ENCODE data around the gene ALK.

Gene ALK

GRCh38 chr2:29353403-29353991, 567.9 kb downstream of the ALK start:
- Histone ChIP-seq H3K4me1 (ENCODE audit: insufficient read depth, low read length) (no peaks in the 10 kb centered on the region), H3K4me3 (ENCODE audit: low read depth in 1 of 2, low read length in 2 of 2) (no peak overlapping the region), H3K9ac (ENCODE audit: low read depth, low read length) (no peak overlapping the region), H2AFZ (ENCODE audit: low read depth, low read length) (no peak overlapping the region), H3K27ac (ENCODE audit: low read length) (no peak overlapping the region), H4K20me1 (ENCODE audit: insufficient read depth, low read length) (no peaks in the 10 kb centered on the region; the same call in 1 of the 2 replicates), H3K9me3 (ENCODE audit: insufficient read depth, low read length, severe bottlenecking) (no peaks in the 10 kb centered on the region), H3K36me3 (ENCODE audit: insufficient read depth, low read length) (no peaks in the 10 kb centered on the region), H3K79me2 (ENCODE audit: insufficient read depth, low read length) (no peaks in the 10 kb centered on the region), H3K27me3 (ENCODE audit: insufficient read depth, low read length, poor library complexity) (peaks cover 2% of the 10 kb centered on the region), H3K4me2 (ENCODE audit: insufficient read depth, low read length) (no peak overlapping the region)
- ATAC-seq (ENCODE audit: insufficient read depth, low read depth) (no peak), DNase-seq (no peak)
- TF ChIP-seq CTCF (IDR thresholded peaks at IDR 0.05; ENCODE audit: borderline replicate concordance, extremely low read depth, low read length, poor library complexity, severe bottlenecking) (no peak), EZH2 (IDR thresholded peaks at IDR 0.05; ENCODE audit: borderline replicate concordance, low read depth, low read length, severe bottlenecking) (no peak)

- Histone ChIP-seq H3K9ac (ENCODE audit: low read depth, low read length) (no peak overlapping the region), H4K20me1 (ENCODE audit: insufficient read depth, low read length) (no peaks in the 10 kb centered on the region; the same call in 1 of the 2 replicates), H3K4me1 (ENCODE audit: insufficient read depth, low read length) (no peaks in the 10 kb centered on the region), H3K27me3 (ENCODE audit: insufficient read depth, low read length, poor library complexity) (peaks cover 2% of the 10 kb centered on the region), H3K4me2 (ENCODE audit: insufficient read depth, low read length) (no peak overlapping the region), H3K9me3 (ENCODE audit: insufficient read depth, low read length, severe bottlenecking) (no peaks in the 10 kb centered on the region), H2AFZ (ENCODE audit: low read depth, low read length) (no peak overlapping the region), H3K4me3 (ENCODE audit: low read depth in 1 of 2, low read length in 2 of 2) (no peak overlapping the region), H3K36me3 (ENCODE audit: insufficient read depth, low read length) (no peaks in the 10 kb centered on the region), H3K27ac (ENCODE audit: low read length) (no peak overlapping the region), H3K79me2 (ENCODE audit: insufficient read depth, low read length) (no peaks in the 10 kb centered on the region)
- no peak for ATAC-seq (ENCODE audit: insufficient read depth, low read depth)
- no peak for TF ChIP-seq CTCF (IDR thresholded peaks at IDR 0.05; ENCODE audit: borderline replicate concordance, extremely low read depth, low read length, poor library complexity, severe bottlenecking)
- TF ChIP-seq EZH2 (IDR thresholded peaks at IDR 0.05; ENCODE audit: borderline replicate concordance, low read depth, low read length, severe bottlenecking), result no peak
- DNase-seq, result no peak
These were observed 569.3 kb downstream of the ALK start for GRCh38 chr2:29351916-29352591.

- H3K4me3 ChIP-seq (ENCODE audit: low read depth in 1 of 2, low read length in 2 of 2), result no peak overlapping the region
- no peak for ATAC-seq (ENCODE audit: insufficient read depth, low read depth)
- DNase-seq, result no peak
- H3K9ac ChIP-seq (ENCODE audit: low read depth, low read length), result no peak overlapping the region
- H2AFZ ChIP-seq (ENCODE audit: low read depth, low read length), result no peak overlapping the region
- H3K27ac ChIP-seq (ENCODE audit: low read length), result no peak overlapping the region
- peaks cover 2% of the 10 kb centered on the region for H3K27me3 ChIP-seq (ENCODE audit: insufficient read depth, low read length, poor library complexity)
- H3K9me3 ChIP-seq (ENCODE audit: insufficient read depth, low read length, severe bottlenecking), result no peaks in the 10 kb centered on the region
- no peaks in the 10 kb centered on the region; the same call in 1 of the 2 replicates for H4K20me1 ChIP-seq (ENCODE audit: insufficient read depth, low read length)
- H3K79me2 ChIP-seq (ENCODE audit: insufficient read depth, low read length), result no peaks in the 10 kb centered on the region
- H3K36me3 ChIP-seq (ENCODE audit: insufficient read depth, low read length), result no peaks in the 10 kb centered on the region
- H3K4me2 ChIP-seq (ENCODE audit: insufficient read depth, low read length), result no peak overlapping the region
- TF ChIP-seq EZH2 (IDR thresholded peaks at IDR 0.05; ENCODE audit: borderline replicate concordance, low read depth, low read length, severe bottlenecking) (no peak), CTCF (IDR thresholded peaks at IDR 0.05; ENCODE audit: borderline replicate concordance, extremely low read depth, low read length, poor library complexity, severe bottlenecking) (no peak)
- H3K4me1 ChIP-seq (ENCODE audit: insufficient read depth, low read length), result no peaks in the 10 kb centered on the region
These were observed 570.1 kb downstream of the ALK start for GRCh38 chr2:29351248-29351647.

Measured in DND-41 (cell line).